HG02763 (cell line): Measurements from ENCODE around the gene HSPE1.
"Not testable (repeated sequence)": the region's sequence is repeated elsewhere in the genome, so short reads cannot be mapped to it uniquely, and the experiment has no call there.

Experiments
- ATAC-seq: cut with Tn5 transposase; IDR thresholded peaks from one replicate; pipeline ENCODE4 v1.9.1; 2021; ENCODE audit warnings: mild to moderate bottlenecking, moderate library complexity; ENCODE audit not compliant: unreplicated experiment

The HSPE1 gene

GRCh38 chr2:197499594-197500502, at the start of gene HSPE1, which contains the start of gene HSPD1:
HSPE1 (plus strand) TSS chr2:197500379; CDS start chr2:197500437, 58 bp downstream.
HSPD1 (minus strand) TSS chr2:197499840; CDS start chr2:197498848, 992 bp downstream.
- peak; percentile 81 for ATAC-seq

- ATAC-seq = no peak
These were observed 49.7 kb upstream of the HSPE1 start for GRCh38 chr2:197450465-197450864.

DNA sequence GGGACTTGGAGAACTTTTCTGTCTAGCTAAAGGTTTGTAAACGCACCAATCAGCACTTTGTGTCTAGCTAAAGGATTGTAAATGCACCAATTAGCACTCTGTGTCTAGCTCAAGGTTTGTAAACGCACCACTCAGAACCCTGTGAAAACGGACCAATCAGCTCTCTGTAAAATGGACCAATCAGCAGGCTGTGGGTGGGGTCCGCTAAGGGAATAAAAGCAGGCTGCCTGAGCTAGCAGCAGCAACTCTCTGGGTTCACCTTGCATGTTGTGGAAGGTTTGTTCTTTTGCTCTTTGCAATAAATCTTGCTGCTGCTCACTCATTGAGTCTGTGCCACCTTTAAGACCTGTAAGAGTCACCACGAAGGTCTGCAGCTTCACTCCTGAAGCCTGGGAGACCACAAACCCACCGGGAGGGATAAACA, 49.2 kb upstream of the HSPE1 start:
- ATAC-seq = not testable (repeated sequence)

GRCh38 chr2:197452754-197453122, 47.4 kb upstream of the HSPE1 start:
- no peak for ATAC-seq

GRCh38 chr2:197453123-197453913, 46.9 kb upstream of the HSPE1 start, which contains the start of gene COQ10B:
COQ10B (plus strand) TSS chr2:197453552; CDS start chr2:197453561, 9 bp downstream.
- peak; percentile 94 for ATAC-seq

- peak; percentile 21 for ATAC-seq
These were observed 46.2 kb upstream of the HSPE1 start for GRCh38 chr2:197453914-197454398.

- ATAC-seq = no peak
These were observed 45.3 kb upstream of the HSPE1 start for GRCh38 chr2:197454923-197455322.

DNA sequence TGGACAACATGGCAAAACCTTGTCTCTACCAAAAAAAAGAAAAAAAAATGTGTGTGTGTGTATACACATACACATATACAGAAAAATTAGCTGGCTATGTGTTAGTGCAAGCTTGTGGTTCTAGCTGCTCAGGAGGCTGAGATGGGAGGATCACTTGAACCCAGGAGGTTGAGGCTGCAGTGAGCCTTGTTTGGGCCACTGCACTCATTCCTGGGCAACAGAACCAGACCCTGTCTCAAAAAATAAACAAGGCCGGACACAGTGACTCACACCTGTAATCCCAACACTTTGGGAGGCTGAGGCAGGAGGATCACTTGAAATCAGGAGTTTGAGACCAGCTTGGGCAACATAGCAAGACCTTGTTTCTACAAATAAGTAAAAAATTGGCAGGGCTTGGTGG, 44.8 kb upstream of the HSPE1 start:
- ATAC-seq = no peak

- ATAC-seq = no peak
These were observed 39.5 kb upstream of the HSPE1 start for GRCh38 chr2:197460649-197461048.

DNA sequence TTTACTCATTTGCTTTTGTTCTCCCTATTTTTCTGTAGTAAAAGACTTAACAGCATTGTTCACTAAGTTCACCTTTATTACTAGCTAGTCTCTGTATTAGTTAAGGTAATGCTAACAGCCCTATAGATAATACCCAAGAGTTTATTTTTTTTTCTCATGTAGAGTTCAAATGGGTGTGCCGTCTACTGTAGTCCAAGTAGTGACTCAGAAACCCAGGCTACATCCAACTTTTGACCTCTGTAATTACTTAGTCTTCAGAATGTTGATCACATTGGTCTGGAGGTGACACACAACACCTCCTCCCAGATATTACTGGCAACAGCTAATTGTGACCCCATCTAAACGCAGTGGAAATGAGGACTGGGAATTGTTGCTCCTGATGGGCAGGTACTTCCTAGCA, 39.1 kb upstream of the HSPE1 start:
- ATAC-seq = no peak

DNA sequence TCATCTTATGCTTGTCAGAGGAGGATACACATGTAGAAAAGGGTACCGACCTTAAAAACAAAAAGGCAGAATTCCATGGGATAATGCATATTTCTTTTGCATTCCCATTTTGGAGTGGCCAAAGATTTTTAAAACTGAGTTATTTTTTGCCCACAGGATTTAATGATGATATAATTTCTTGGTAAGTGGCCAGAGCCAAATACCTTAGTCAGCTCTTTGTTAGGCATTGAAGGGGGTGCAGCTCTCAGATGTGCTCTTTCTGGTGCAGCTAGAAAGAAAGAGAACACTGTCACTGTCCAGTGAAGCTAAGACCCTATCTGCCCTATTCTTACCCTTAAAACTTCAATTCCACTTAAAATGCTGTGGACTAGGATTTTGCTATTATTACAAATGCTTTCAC, 36.0 kb upstream of the HSPE1 start:
- ATAC-seq = no peak

DNA sequence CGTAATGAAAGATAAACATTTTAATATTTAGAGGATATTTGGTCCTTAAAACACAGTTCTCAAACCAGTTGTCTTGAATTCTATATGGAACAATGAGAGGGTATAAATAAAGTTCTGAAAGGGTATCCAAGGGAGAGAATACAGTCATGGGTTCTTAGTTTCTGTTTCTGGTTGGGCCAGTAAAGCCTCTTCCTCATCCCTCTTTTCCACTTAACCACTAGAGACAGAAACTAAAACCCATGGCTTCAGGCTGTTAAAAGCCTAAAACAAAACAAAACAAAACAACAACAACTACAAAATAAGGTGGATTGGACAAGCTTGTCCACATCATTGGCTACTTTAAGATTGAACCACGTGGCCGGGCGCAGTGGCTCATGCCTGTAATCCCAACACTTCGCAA, 28.0 kb upstream of the HSPE1 start:
- ATAC-seq = no peak

DNA sequence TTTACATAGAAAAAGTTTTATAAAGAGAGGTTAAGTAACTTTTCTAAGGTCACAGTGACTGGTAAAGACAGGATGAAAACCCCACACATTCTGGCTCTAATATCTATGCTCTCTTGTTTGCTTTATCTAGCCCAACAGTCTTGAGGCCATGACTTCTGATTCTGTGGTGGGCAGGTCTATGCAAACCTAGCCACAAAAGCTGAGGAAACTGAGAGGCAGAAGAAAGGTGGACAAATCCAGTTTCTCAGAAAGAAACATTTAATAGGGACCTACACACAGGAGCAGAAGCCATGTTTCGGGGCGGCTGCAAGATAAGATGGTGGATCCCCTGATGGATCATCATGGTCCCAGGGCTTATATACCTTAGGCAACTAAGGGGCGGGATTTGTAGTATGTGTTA, 22.4 kb upstream of the HSPE1 start:
- no peak for ATAC-seq

- ATAC-seq = no peak
These were observed 19.8 kb upstream of the HSPE1 start for GRCh38 chr2:197480165-197481036.

DNA sequence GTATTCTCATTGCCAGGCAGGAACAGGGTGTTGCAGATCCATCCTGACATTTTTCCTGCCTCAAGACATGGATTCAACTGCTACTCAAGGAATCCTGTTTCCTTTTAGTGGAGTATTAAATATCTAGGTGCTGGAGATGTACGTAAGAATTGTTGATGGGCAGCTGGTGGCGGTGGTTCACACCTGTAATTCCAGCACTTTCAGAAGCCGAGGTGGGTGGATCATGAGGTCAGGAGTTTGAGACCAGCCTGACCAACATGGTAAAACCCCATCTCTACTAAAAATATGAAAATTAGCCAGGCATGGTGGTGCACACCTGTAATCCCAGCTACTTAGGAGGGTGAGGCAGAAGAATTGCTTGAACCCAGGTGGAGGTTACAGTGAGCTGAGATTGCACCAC, 15.9 kb upstream of the HSPE1 start:
- not testable (repeated sequence) for ATAC-seq

GRCh38 chr2:197486175-197486574, 14.0 kb upstream of the HSPE1 start:
- ATAC-seq = no peak

- ATAC-seq = no peak
These were observed 12.8 kb upstream of the HSPE1 start for GRCh38 chr2:197487385-197487784.

DNA sequence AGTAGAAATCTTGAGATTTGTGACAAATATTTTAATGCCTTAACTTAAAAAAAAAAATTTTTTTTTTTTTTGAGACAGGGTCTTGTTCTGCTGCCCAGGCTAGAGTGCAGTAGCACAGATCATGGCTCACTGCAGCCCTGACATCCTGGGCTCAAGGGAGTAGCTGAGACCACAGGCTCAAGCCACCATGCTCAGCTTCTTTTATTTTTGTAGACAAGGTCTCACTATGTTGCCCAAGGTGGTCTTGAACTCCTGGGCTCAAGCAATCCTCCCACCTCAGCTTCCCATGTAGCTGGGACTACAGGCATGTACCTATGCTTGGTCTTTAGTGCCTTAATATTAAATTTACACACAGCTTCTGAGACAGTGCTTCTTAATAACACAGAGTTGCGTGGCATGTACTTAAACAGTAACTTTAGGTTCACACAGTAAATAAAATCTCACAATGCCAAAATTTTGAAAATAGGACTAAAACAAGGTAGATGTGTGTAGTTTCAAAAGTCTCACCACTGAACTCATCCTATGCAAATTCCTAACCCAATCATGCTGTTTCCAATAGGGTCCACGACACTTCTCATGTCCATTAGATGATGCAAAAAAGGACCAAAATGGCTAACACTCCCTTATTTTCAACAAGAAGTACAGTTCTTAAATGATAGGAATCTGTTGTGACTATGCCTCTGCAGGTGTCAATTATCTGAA, 4.6 kb upstream of the HSPE1 start:
- ATAC-seq = no peak

- no peak for ATAC-seq
These were observed 3.5 kb upstream of the HSPE1 start for GRCh38 chr2:197496695-197497094.

- ATAC-seq = no peak
These were observed 2.9 kb upstream of the HSPE1 start for GRCh38 chr2:197497326-197497725.
